MCF 10A (cell line): Measurements from ENCODE around the gene PARP8. TPM values are rescaled to one million over a fixed set of nuclear protein-coding genes. Genes with fewer than 3 reads are reported as not detected.

Source experiments
- BruUV-seq: library from RNA; stranded (reverse); fragments of 400-500 nt; replicated peaks from 2 replicates; lab custom pipeline; 2021; lab: Mats Ljungman, UMichigan
- CTCF ChIA-PET: fragments of 300-600 bp; sonication (Branson Sonifier 250); formaldehyde crosslinking; extraction: SDS; loops from one replicate; lab custom pipeline; 2021; ENCODE audit warnings: antibody characterized with exemption, inconsistent platforms; lab: Yijun Ruan, JAX
- POLR2A ChIA-PET: fragments of 300-600, 350-650 bp; sonication (Branson Sonifier 250); formaldehyde crosslinking; extraction: SDS; loops from one replicate; lab custom pipeline; 2020; ENCODE audit warnings: antibody characterized with exemption, inconsistent platforms; lab: Yijun Ruan, JAX
- DNase-seq: peaks from one replicate; pipeline ENCODE4 v3.0.0-alpha.2; 2018; ENCODE audit not compliant: unreplicated experiment
- H3K27ac Mint-ChIP-seq: one replicate; pipeline ENCODE4 v1.8.0; 2022; ENCODE audit warnings: mild to moderate bottlenecking, low read depth, mixed read lengths; ENCODE audit not compliant: unreplicated experiment
- H3K27me3 Mint-ChIP-seq: one replicate; pipeline ENCODE4 v1.8.0; 2022; ENCODE audit warnings: mixed read lengths; ENCODE audit not compliant: insufficient read depth, unreplicated experiment
- H3K36me3 Mint-ChIP-seq: one replicate; pipeline ENCODE4 v1.8.0; 2022; ENCODE audit warnings: mild to moderate bottlenecking, moderate library complexity, mixed read lengths; ENCODE audit not compliant: insufficient read depth, unreplicated experiment
- H3K4me1 Mint-ChIP-seq: one replicate; pipeline ENCODE4 v1.8.0; 2022; ENCODE audit warnings: mixed read lengths; ENCODE audit not compliant: insufficient read depth, unreplicated experiment
- H3K4me3 Mint-ChIP-seq: one replicate; pipeline ENCODE4 v1.8.0; 2022; ENCODE audit warnings: mild to moderate bottlenecking, moderate library complexity, mixed read lengths; ENCODE audit not compliant: unreplicated experiment
- H3K9me3 Mint-ChIP-seq: one replicate; pipeline ENCODE4 v1.8.0; 2022; ENCODE audit warnings: mixed read lengths; ENCODE audit not compliant: unreplicated experiment
- intact Hi-C: fragments of 100-400 bp; cut with micrococcal nuclease; formaldehyde crosslinking; loops from 2 replicates; pipeline ENCODE4 v1.14.1; 2022
- total RNA-seq: library from RNA; stranded (reverse); gene quantifications from 2 replicates; pipeline ENCODE4 v1.2.3, GENCODE V29; 2022
- TF ChIP-seq, protein P1 (sequence below): fragments of 200-600 bp; IDR thresholded peaks from one replicate; pipeline ENCODE4 v1.8.0; 2022; ENCODE audit warnings: antibody characterized with exemption, mild to moderate bottlenecking; ENCODE audit not compliant: unreplicated experiment

Gene PARP8
- total RNA-seq, 1 experiment from 2014 or later = 31.2 TPM

DNA sequence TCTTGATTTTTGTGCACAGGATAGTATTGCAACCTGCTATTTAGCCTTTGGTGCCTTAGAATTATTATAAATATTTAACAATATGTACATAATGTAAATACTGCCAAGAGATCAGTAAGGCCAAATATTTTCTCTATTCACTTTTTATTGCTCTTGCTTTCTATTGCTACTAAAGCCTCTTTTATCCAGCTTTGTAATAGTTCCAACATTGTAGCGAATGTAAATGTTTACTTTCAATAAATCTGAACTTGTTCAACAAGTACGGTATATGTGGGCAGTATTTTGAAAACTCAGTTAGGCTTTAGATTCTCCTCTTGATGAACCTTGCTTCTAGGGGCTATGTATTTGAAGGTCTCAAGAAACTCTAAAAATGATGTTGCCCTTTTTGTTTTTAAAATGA lies 179.8 kb downstream of the PARP8 start:
- no peak overlapping the region for H3K4me3 Mint-ChIP-seq
- no TSS peak for BruUV-seq
- no peaks in the 10 kb centered on the region for H3K36me3 Mint-ChIP-seq
- no peaks in the 10 kb centered on the region for H3K4me1 Mint-ChIP-seq
- TF ChIP-seq, protein P1, sequence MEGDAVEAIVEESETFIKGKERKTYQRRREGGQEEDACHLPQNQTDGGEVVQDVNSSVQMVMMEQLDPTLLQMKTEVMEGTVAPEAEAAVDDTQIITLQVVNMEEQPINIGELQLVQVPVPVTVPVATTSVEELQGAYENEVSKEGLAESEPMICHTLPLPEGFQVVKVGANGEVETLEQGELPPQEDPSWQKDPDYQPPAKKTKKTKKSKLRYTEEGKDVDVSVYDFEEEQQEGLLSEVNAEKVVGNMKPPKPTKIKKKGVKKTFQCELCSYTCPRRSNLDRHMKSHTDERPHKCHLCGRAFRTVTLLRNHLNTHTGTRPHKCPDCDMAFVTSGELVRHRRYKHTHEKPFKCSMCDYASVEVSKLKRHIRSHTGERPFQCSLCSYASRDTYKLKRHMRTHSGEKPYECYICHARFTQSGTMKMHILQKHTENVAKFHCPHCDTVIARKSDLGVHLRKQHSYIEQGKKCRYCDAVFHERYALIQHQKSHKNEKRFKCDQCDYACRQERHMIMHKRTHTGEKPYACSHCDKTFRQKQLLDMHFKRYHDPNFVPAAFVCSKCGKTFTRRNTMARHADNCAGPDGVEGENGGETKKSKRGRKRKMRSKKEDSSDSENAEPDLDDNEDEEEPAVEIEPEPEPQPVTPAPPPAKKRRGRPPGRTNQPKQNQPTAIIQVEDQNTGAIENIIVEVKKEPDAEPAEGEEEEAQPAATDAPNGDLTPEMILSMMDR = no peak
- intact Hi-C loops = no loop called here
- no peaks in the 10 kb centered on the region for H3K9me3 Mint-ChIP-seq
- no peak overlapping the region for H3K27ac Mint-ChIP-seq
- no peaks in the 10 kb centered on the region for H3K27me3 Mint-ChIP-seq
- CTCF ChIA-PET = no interaction called here
- no peak for DNase-seq
- POLR2A ChIA-PET = no interaction called here

DNA sequence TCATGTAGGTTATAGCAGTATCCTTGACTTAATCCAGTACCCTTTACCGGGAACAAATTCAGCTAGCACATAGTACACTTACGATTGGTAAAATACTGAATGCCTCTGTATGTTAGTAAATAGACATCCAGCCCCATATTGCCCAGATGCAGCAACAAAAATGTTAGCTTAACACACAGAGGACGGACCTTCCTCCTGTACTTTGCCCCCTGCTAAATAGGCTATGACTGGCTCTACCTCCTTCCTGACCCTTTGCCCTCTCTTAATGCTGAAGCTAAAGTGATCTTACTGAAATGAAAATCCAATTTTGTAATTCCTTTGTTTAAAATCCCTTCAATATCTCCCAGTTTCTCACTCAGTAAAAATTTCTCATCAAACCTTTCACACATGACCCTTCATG lies 183.1 kb downstream of the PARP8 start:
- Mint-ChIP-seq H3K27ac (no peak overlapping the region), H3K27me3 (no peaks in the 10 kb centered on the region), H3K4me3 (no peak overlapping the region), H3K4me1 (no peaks in the 10 kb centered on the region), H3K36me3 (no peaks in the 10 kb centered on the region), H3K9me3 (no peaks in the 10 kb centered on the region)
- TF ChIP-seq, protein P1 = no peak
- ChIA-PET POLR2A (no interaction called here), CTCF (interaction anchor here (0.7 kb wide), 1 partner anchor 683 kb away, joined by 3 read pairs; no protein-coding TSS in a partner anchor)
- BruUV-seq = no TSS peak
- intact Hi-C loops = no loop called here
- no peak for DNase-seq

DNA sequence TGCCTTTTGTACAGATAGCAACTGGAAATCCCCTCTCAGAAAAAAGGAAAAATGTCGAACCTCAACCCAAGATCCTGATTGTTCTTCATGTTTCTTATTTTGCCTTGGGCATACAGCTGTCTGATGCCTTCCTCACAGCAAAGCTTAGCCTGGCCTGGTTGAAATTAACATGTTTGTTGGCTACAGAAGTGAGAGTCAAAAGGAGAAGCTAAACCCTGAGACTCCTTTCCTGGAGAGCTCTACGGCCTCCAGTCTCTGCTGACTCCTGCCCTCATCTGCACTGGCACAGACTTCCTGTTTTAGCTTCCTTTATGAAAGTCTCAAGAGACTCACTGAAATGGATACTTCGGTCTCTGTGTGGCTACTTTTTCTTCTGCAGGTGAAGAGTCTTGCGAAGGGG lies 186.7 kb downstream of the PARP8 start:
- DNase-seq = no peak
- H3K4me3 Mint-ChIP-seq = no peak overlapping the region
- H3K27me3 Mint-ChIP-seq = no peaks in the 10 kb centered on the region
- H3K27ac Mint-ChIP-seq = no peak overlapping the region
- intact Hi-C loops = no loop called here
- no TSS peak for BruUV-seq
- H3K36me3 Mint-ChIP-seq = no peaks in the 10 kb centered on the region
- POLR2A ChIA-PET = no interaction called here
- no peaks in the 10 kb centered on the region for H3K9me3 Mint-ChIP-seq
- no peaks in the 10 kb centered on the region for H3K4me1 Mint-ChIP-seq
- CTCF ChIA-PET = interaction anchor here (0.6 kb wide), 2 partner anchors 23 to 111 kb away, joined by 3 to 4 read pairs; no protein-coding TSS in a partner anchor
- TF ChIP-seq, protein P1 = no peak

- Mint-ChIP-seq H3K27ac (no peak overlapping the region), H3K36me3 (no peaks in the 10 kb centered on the region), H3K9me3 (no peaks in the 10 kb centered on the region), H3K27me3 (no peaks in the 10 kb centered on the region), H3K4me1 (no peaks in the 10 kb centered on the region), H3K4me3 (no peak overlapping the region)
- BruUV-seq = no TSS peak
- DNase-seq = no peak
- intact Hi-C loops = no loop called here
- ChIA-PET CTCF (no interaction called here), POLR2A (no interaction called here)
- TF ChIP-seq, protein P1 = no peak
These were observed 187.6 kb downstream of the PARP8 start for GRCh38 chr5:50854082-50854481.
